GM18873 (cell line): ENCODE measurements around the gene NR1H4.
"Not testable (repeated sequence)": the region's sequence is repeated elsewhere in the genome, so short reads cannot be mapped to it uniquely, and the experiment has no call there.

Experiments
- ATAC-seq: cut with Tn5 transposase; IDR thresholded peaks from one replicate; pipeline ENCODE4 v1.9.1; 2021; ENCODE audit warnings: mild to moderate bottlenecking, moderate library complexity, moderate number of reproducible peaks; ENCODE audit not compliant: unreplicated experiment, low FRiP score

The NR1H4 gene

DNA sequence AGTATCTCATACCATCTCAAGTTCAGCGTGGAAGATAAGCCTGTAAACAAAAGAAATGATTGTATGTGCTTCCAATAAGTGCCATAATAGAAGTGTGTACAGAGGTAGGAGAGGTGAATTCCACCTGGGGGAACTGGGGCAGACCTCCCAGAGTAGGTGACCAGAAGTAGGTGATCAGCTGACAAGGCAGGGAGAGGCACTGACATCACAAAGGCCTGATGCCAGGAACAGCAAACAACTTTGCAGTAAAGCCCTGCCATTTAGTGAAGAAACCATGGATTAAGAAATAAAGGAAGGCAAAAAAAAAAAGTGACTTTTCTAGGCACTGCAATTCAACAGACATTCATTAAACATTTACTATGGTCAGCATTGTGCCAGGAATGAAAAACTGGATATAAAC lies 31.1 kb downstream of the NR1H4 start:
- ATAC-seq: no peak

DNA sequence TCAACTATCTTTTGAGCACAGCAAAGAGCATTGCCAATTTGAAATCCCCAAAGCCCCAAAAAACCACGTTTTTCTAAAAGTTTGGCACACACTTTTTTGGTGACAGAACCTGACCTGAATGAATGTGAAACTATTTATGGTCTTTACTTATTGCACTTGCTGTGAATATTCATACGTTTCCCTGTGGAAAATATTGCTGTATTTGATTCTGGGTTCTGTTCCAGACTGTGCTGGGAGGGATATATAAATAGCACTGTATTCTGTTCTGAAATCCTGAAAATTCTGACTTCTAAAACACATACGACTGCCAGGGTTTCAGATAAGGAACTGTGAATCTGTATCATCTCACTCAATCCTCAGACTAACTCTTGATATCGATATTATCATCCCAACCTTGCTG lies 35.1 kb downstream of the NR1H4 start:
- no peak for ATAC-seq

DNA sequence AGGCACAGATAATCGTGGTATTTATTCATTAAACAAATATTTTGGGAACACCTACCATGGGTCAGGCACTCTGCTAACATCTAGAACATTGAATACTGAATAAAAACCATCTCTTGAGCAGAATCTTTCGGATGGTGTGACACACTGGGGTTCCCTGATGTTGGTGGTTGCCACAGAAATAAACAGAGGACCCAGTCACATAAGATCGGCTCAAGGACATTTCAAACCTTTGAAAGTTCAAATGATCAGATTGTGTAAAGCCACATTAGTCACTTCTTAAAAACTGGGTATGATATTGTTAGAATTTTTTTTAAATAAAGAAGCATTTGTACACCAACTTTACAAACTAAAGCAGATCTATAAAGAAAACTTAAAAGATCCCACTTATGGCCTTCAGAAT lies 39.0 kb downstream of the NR1H4 start:
- ATAC-seq: no peak

DNA sequence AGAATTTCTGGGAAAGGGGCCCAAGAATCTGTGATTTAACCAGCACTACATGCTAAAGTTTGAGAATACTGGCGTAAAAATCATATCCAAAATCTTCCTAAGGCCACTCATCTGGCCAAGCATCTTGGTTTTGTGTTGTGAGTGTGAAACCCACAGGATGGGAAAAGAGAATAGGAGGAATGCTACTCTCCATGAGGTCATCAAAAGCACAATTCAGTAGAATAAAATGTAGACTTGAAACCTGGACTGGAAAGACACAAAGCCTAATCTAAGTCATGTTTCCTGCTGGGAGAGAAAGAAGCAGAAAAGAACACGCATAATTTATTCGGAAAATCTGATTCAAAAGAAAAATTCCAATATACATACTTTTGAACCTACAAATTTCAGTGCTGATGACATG lies 42.3 kb downstream of the NR1H4 start:
- no peak for ATAC-seq

DNA sequence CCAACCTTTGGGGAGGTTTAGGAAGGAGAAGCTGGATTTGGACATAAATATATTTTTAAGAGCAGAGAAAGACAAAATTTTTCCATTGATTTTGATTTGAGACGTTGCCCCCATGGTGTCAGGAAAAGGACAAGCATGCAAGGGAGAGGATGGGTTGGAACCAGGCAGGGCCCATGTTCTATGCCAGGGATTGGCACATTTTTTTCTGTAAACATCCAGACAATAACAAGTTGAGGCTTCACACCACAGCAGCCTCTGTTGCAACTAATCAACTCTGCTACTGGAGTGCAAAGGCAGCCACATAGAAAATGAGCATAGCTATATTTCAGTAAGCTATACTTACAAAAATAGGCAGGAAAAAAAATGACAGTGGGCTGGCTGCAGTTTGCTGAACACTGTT lies 44.7 kb downstream of the NR1H4 start:
- no peak for ATAC-seq

DNA sequence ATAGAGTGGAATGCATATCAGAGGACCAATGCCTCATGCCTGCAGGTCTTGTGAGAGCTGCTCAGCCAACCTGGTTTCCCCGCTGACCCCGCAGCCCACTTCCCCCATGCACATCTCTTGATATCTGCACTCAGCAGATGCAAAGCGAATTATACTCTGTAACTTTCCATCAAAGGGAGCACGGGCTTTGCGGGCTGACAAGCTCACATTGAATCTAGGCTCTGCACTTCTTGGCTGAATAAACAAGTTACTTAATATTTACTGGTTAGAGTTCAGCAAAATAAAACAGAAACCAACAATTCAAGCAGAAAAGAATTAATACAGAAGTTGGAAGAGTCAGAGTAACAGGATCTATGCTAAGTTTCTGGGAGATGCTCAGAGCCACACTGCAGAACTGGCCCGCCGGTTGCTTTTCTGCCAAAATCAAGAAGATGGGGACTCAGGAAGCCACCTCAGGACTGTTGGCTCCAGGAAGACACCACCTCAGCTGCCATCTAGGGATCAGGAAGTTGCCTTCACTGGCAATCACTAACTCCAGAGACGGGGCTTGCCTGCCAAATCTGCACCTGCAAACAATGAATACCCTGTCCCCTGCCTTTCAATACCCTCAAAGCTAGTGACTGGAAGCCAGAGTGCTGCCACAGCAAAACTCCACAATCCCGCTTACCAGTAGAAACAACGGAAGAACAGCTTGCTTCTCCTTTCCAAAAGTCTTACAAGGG lies 46.5 kb downstream of the NR1H4 start:
- no peak for ATAC-seq

DNA sequence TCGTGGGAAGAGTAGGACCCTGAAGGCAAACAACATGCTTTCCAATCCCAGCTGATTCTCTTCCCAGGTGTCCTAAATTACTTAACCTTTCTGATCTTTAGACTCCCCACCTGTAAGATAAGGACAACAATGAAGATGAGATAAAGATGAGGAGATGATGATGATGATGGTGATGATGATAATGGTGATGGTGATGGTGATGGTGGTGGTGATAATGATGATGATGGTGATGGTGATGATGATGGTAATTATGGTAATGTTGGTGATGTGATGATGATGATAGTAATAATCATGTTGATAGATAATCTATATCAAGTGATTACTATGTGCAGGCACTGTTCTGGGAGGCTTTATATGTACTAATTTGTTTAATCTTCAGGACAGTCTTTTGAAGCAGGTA lies 48.3 kb downstream of the NR1H4 start:
- ATAC-seq: no peak

DNA sequence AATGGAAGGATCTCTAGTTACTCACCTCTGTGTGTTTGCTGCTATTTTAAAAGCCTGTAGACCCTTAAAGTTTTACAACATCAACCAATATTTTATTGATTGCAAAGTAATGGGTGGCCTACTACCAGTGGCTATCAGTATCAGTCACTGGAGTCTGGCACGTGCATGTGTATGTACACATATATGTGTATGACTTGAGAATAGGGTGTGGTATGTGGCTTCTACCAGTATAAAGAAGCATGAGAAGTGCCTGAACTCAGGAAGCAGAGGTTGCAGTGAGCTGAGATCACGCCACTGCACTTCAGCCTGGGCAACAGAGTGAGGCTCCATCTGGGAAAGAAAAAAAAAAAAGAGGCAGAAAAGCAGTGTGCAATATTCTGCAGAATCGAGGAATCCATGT lies 54.4 kb downstream of the NR1H4 start:
- no peak for ATAC-seq

DNA sequence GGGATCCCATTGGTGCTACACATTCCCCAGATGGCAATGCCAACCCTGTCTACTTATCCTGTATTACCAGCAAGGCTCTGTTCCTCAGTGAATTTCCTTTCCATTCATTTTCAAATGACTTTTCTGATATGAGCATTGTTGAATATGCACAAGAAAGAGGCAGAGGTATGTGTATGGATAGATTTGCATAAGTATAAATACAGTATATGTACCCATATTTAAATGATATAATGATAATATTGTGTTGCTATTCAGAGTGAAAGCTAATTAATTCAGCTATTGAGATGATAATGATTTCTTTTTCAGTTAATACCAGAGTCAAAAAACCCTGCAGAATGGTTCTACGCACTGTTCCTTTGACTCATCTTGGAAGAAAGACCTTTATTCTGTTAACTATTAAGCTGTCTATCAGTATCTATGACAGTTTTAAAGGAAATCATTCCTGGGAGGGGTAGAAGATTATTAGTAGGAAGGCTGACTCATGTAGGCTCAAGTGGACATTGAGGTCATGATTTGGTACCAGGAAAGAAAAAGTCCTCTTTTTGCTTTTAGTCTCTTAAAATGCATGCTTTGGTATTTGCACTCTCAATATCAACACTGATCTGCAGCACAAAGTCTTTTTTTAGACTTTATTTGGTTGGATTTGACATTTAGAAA lies 54.9 kb downstream of the NR1H4 start:
- ATAC-seq: no peak

DNA sequence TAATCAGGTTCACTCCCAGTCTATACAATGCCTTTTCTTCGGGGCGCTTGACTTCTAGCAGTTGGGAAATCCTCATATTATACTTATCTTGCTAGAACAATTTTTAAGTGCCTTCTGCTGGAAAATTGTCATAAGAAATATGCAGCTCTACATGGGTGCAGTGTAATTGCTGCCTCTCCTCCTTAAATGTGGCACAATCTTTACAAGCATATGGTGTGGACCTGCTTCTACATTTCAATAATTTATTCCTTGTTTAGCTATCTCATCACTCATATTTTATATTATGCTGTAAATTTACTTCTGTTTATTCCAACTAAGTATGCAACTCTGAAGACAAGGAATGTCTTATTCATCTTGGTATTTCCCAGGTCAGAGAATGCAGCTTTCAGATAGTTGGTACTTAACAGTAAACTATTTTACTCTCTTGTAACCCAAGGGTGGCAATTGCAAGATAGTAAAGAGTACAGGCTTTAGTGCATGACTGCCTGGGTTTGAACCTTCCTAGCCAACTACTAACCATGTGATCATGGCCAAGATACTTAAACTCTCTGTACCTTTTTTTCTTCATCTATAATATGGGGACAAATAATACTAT lies 56.2 kb downstream of the NR1H4 start:
- no peak for ATAC-seq

DNA sequence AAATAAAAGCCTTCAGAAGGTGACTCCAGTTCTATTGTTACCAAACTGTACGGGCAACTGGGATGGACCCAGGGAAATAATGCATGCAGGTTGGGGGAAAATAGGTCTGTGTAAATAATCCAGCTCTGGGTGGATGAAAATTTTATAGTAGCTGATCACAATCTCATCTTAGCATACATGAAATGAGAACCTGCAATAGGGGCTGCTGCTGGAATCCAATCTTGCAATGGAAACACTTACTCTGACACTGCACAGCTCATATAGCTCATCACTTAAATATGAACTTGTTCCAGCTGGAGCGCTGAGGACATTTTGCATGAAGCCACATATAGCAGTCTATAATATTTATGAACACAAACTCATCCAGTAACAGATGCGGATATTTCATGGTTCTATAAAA lies 59.7 kb downstream of the NR1H4 start:
- ATAC-seq: no peak

DNA sequence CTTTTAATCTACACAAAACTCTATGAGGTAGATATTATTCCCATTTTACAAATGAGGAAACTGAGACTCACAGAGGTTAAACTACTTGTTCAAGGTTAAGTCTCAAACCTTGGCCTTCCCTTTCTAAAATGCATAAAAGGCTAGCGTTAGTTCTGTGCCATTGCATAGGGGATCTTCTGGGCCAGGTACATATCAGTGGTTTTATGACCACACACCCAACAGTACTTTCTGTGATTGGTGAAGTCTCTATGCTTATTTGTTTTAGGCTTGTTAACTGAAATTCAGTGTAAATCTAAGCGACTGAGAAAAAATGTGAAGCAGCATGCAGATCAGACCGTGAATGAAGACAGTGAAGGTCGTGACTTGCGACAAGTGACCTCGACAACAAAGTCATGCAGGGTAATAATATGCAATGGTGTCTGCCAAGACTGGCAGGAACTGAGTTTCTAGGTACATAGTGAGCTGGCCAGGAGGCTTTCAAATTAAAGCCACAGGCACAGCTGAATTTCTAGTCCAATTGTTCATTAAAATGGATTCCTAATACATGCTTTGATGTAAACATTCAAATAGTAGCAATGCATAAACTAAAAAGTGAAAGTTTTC lies 61.1 kb downstream of the NR1H4 start:
- ATAC-seq: no peak

DNA sequence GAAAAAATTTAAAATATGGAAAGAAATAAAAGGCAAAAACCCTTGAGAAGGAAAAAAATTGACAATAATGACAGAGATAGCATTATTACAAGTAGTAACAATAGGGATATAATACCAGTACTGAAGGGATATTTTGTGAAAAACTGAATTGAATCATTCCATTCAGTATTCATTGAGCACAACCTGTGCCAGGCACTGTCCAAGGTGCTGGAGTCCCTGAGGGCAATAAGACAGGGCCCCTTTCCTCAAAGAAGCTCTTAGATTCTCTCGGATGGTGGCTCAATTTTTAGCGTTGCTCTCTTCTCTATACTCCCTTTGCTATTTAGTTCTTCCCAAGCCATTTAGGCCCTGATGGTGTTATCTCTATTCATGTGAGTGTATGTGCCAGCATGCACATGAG lies 65.5 kb downstream of the NR1H4 start:
- no peak for ATAC-seq

DNA sequence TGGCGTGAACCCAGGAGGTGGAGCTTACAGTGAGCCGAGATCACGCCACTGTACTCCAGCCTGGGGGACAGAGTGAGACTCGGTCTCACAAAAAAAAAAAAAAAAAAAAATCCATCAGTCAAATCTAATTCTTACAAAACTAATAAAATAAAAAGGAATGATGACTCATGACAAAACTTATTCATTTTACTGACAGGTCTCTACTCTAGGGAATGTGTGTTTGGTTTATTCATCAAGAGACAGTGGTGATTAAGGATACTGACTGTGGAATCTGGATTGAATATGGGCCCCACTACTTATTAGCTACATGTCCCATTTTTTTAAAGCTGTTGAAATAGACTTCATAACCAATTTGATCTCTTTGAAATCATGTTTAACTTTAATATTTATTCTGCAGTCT lies 70.5 kb downstream of the NR1H4 start:
- ATAC-seq: no peak

DNA sequence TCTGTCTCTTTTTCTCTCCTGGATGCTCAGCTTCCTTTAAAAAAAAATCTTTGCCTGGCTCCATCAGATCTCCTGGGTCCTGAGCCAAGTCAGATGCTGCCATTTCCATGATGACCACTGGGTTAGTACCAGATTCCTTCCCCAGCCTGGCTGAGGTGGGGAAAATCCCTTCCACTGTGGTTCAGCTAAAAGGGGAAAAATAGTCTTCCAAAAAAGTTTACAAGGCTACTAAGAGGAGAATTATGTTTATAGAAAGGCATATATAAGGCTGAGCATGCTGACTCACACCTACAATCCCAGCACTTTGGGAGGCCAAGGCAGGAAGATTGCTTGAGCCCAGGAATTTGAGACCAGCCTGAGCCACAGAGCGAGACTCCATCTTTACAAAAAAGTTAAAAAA lies 71.4 kb downstream of the NR1H4 start:
- ATAC-seq: no peak

DNA sequence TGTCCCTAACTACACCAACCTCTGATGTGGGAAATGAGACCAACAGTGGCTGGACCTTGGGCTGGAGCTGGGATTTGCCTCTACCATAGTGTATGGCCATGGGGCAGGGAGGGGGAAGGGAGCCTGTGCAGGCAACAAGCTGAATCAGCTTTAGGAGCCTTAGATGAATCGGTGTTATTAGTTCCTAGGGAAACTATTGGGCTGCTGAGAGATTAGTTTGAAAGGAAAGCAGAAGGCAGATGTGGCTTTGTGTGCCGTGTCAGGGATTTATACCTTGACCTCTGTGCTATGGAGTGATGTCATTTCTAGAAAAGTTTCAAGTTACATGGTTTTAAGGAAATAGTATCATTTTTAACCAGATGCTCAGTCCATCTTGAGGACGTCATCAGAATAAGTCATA lies 80.3 kb downstream of the NR1H4 start:
- no peak for ATAC-seq

DNA sequence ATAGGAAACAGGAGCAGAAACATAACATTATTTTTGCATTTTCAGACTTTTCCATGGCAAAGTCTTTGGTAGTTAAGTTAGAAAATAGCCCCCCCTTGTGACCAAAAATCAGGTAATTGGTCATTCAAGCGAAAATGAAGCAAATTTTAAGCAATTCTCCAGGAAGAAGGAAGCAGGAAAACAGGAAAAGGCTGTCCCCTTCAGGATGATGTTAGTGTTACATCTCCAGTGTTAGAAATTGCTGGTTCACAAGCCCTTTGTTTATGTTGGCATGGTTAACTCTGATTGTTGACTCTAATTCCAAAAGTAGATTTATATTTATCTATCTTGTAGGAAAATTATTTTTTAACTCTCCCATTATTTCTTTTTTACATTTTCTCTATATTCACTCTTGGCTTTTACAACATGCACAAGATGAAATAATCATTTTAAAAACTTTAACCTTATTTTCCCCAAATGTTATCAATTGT lies 81.0 kb downstream of the NR1H4 start:
- no peak for ATAC-seq

DNA sequence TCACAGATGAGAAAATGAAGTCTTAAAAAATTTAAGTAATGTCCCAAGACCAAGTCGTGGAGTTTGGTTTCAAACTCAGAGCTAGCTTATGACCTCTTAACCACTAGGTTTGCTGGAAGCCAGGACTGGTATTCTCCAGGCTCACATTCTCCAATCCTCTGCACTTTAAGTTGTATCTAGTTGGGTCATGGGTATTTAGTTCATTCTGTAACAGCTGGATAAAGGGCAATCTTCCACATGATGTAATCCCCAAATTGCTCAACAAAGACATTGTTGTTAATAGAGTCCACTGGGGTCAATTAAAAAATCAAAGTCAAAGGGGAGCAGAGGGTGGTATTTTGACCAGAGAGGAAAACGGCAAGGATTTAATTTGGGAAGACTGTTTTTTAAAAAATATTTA lies 82.1 kb downstream of the NR1H4 start:
- no peak for ATAC-seq

DNA sequence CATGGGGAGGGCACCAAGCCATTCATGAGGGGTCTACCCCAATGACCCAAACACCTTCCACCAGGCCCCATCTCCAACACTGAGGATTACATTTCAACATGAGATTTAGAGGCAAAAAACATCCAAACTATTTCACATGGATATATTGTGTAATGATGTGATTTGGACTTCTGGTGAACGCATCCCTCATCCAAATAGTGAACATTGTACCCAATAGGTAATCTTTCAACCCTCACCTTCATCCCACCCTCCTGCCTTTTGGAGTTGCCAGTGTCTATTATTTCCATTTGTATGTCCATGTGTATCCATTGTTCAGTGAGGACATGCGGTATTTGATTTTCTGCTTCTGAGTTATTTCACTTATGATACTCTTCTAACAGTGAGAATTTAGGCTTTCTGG lies 83.7 kb downstream of the NR1H4 start:
- ATAC-seq: no peak

DNA sequence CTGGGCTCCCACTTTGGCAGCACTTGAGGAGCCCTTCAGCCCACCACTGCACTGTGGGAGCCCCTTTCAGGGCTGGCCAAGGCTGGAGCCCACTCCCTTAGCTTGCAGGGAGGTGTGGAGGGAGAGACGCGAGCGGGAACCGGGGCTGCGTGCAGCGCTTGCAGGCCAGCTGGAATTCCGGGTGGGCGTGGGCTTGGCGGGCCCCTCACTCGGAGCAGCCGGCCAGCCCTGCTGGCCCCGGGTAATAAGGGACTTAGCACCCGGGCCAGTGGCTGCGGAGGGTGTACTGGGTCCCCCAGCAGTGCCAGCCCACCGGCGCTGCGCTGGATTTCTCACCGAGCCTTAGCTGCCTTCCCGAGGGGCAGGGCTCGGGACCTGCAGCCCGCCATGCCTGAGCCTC lies 85.6 kb downstream of the NR1H4 start:
- ATAC-seq: not testable (repeated sequence)

DNA sequence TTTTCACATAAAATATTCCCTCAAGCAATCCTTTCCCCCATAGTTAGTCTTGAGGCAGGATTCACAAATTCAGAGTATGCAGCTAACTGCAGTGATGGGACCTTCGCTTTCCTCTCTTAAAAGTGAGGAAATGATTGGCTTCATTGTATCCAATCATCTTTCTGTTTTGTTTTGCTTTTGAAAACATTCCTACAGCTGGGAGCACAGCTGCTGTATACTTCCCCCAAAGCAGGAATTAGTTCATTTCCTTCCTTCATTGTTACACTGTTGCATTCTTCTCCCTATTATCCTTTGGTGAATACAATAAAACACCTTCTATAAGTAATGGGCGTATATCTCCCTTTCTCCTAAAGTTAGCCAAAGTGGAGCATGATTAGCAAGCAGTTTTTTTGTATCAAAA lies 90.4 kb downstream of the NR1H4 start:
- ATAC-seq: no peak
